Endothelial cell of umbilical vein (primary cell): Measurements from ENCODE around the gene RXYLT1. TPM values are rescaled to one million over a fixed set of nuclear protein-coding genes. Genes with fewer than 3 reads are reported as not detected.

ENCODE experiments used
- BruUV-seq: library from RNA; stranded (reverse); fragments of 400-500 nt; replicated peaks from 2 replicates; lab custom pipeline; 2021; lab: Mats Ljungman, UMichigan
- CTCF ChIA-PET: fragments of 300-600, 350-600 bp; sonication (Branson Sonifier 250); formaldehyde crosslinking; loops from one replicate; lab custom pipeline; 2021; ENCODE audit warnings: antibody characterized with exemption, inconsistent platforms; lab: Charles Lee
- POLR2A ChIA-PET: fragments of 300-600, 350-600 bp; sonication (Branson Sonifier 250); formaldehyde crosslinking; loops from one replicate; lab custom pipeline; 2021; ENCODE audit warnings: antibody characterized with exemption, inconsistent platforms; lab: Charles Lee
- DNase-seq: peaks from one replicate; pipeline ENCODE4 v3.0.0-alpha.2; 2011; ENCODE audit warnings: low read depth, low spot score
- FAIRE-seq: peaks from 2 replicates; lab custom pipeline; 2011; peaks lifted over from hg19 to GRCh38; lab: Jason Lieb, UNC
- H2AFZ ChIP-seq: 2 replicates; pipeline ENCODE4 v1.6.0; 2012; ENCODE audit warnings: low read depth, low read length, control low read depth, inconsistent platforms
- H3K27ac ChIP-seq: 2 replicates; pipeline ENCODE4 v1.5.1; 2011; ENCODE audit warnings: low read depth, mild to moderate bottlenecking, control low read depth, low read length, moderate library complexity; ENCODE audit not compliant: insufficient read depth
- H3K27me3 ChIP-seq, 2 experiments: 2 replicates each; pipeline versions ENCODE4 v1.6.0 to v1.6.1; 2011; ENCODE audit warnings: low read length in 2 of 2, mixed read lengths in 1 of 2; ENCODE audit not compliant: control insufficient read depth in 2 of 2, insufficient read depth in 2 of 2
- H3K36me3 ChIP-seq, 2 experiments: 2 replicates in 1 of 2; 3 replicates in 1 of 2; pipeline ENCODE4 v1.5.1; 2011; ENCODE audit warnings: low read length in 2 of 2, mild to moderate bottlenecking in 1 of 2, moderate library complexity in 1 of 2; ENCODE audit not compliant: control insufficient read depth in 2 of 2, insufficient read depth in 2 of 2; ENCODE audit errors: extremely low read depth in 1 of 2
- H3K4me1 ChIP-seq: 3 replicates; pipeline ENCODE4 v1.5.1; 2011; ENCODE audit warnings: mild to moderate bottlenecking, low read length; ENCODE audit not compliant: control insufficient read depth, insufficient read depth; ENCODE audit errors: extremely low read depth
- H3K4me2 ChIP-seq: 2 replicates; pipeline ENCODE4 v1.6.1; 2011; ENCODE audit warnings: low read length, control low read depth, mixed read lengths; ENCODE audit not compliant: insufficient read depth
- H3K4me3 ChIP-seq, 3 experiments: fragments of 200-600 bp in 1 of 3; sonication (generic), shearing (Covaris generic) in 1 of 3; replicated peaks in 1 of 3; 2 replicates each; pipeline ENCODE4 v1.5.1; 2011 to 2016; ENCODE audit warnings: control low read depth in 3 of 3, low read length in 3 of 3, mild to moderate bottlenecking in 2 of 3, inconsistent platforms in 1 of 3, low read depth in 1 of 3, moderate library complexity in 1 of 3; ENCODE audit not compliant: insufficient read depth in 1 of 3
- H3K79me2 ChIP-seq: 2 replicates; pipeline ENCODE4 v1.6.0; 2012; ENCODE audit warnings: low read length, inconsistent platforms; ENCODE audit not compliant: control insufficient read depth, insufficient read depth
- H3K9ac ChIP-seq: replicated peaks from 2 replicates; pipeline ENCODE3; 2011; ENCODE audit warnings: low read length, control low read depth; ENCODE audit not compliant: insufficient read depth; ENCODE audit errors: extremely low read depth
- H3K9me1 ChIP-seq: replicated peaks from 3 replicates; pipeline ENCODE4 v1.6.0; 2011; ENCODE audit warnings: mild to moderate bottlenecking, low read length; ENCODE audit not compliant: control insufficient read depth, insufficient read depth; ENCODE audit errors: extremely low read depth
- H3K9me3 ChIP-seq: replicated peaks from 2 replicates; pipeline ENCODE4 v1.5.1; 2012; ENCODE audit warnings: low read length, inconsistent platforms; ENCODE audit not compliant: control insufficient read depth, insufficient read depth
- H4K20me1 ChIP-seq: replicated peaks from 2 replicates; pipeline ENCODE3; 2011; ENCODE audit warnings: mild to moderate bottlenecking, low read length; ENCODE audit not compliant: control insufficient read depth, insufficient read depth; ENCODE audit errors: extremely low read depth
- EZH2 ChIP-seq: IDR thresholded peaks from 2 replicates; pipeline ENCODE4 v1.6.1; 2012; ENCODE audit warnings: borderline replicate concordance, low read depth, mild to moderate bottlenecking, moderate library complexity, low read length, inconsistent platforms; ENCODE audit not compliant: severe bottlenecking
- FOS ChIP-seq: IDR thresholded peaks from 2 replicates; pipeline ENCODE4 v1.6.1; 2011; ENCODE audit warnings: mild to moderate bottlenecking, low read length, moderate library complexity, borderline replicate concordance; ENCODE audit not compliant: insufficient read depth
- GATA2 ChIP-seq: IDR thresholded peaks from 2 replicates; pipeline ENCODE4 v1.7.0; 2011; ENCODE audit warnings: low read depth, mild to moderate bottlenecking, moderate library complexity, mixed read lengths, low read length; ENCODE audit not compliant: insufficient read length, insufficient read depth
- JUN ChIP-seq: IDR thresholded peaks from 2 replicates; pipeline ENCODE4 v1.6.1; 2011; ENCODE audit warnings: borderline replicate concordance, low read depth; ENCODE audit not compliant: insufficient read length, insufficient read depth
- MAX ChIP-seq: IDR thresholded peaks from 2 replicates; pipeline ENCODE4 v1.6.1; 2011; ENCODE audit not compliant: insufficient read depth, insufficient read length
- MYC ChIP-seq: IDR thresholded peaks from one replicate; pipeline ENCODE4 v1.6.1; 2011; ENCODE audit warnings: mild to moderate bottlenecking, low read depth, low read length
- POLR2A ChIP-seq: IDR thresholded peaks from 2 replicates; pipeline ENCODE4 v1.6.1; 2012; ENCODE audit warnings: low read depth, mild to moderate bottlenecking, control low read depth, low read length
- POLR2AphosphoS5 ChIP-seq: IDR thresholded peaks from 2 replicates; pipeline ENCODE4 v1.6.1; 2012; ENCODE audit warnings: low read depth, mild to moderate bottlenecking, control low read depth, low read length, moderate library complexity; ENCODE audit not compliant: insufficient read depth
- dilution Hi-C: fragments of 300-500 bp; cut with MboI; formaldehyde crosslinking; loops from one replicate; pipeline ENCODE4 v1.15.0; 2019; ENCODE audit warnings: low sequenced_read_pairs; ENCODE audit not compliant: extremely low pct_ligation_motif_present
- intact Hi-C: fragments of 100-400 bp; cut with micrococcal nuclease; formaldehyde crosslinking; loops from one replicate; pipeline ENCODE4 v1.10.0; 2022
- polyA plus RNA-seq, 4 experiments: library from polyadenylated mRNA; depleted of rRNA in 3 of 4; stranded (reverse) in 3 of 4; unstranded in 1 of 4; fragments of >200 nt; gene quantifications; 2 replicates each; pipeline versions ENCODE4 v1.2.1 to v1.2.3, GENCODE V29; 2011 to 2012; ENCODE audit warnings: missing spikeins in 1 of 4
- total RNA-seq: library from RNA; stranded (reverse); gene quantifications from 2 replicates; pipeline ENCODE4 v1.2.3, GENCODE V29; 2021
- TF ChIP-seq, protein P1 (sequence below), 2 donors: IDR thresholded peaks; 1 replicate in 1 of 2; 2 replicates in 1 of 2; pipeline ENCODE4 v1.5.1; 2011; ENCODE audit warnings: low read length in 2 of 2, mild to moderate bottlenecking in 2 of 2, moderate library complexity in 2 of 2, control low read depth in 1 of 2, inconsistent platforms in 1 of 2, low read depth in 1 of 2; ENCODE audit not compliant: insufficient read depth in 1 of 2; ENCODE audit errors: extremely low read depth in 1 of 2

The RXYLT1 gene
- total and polyA plus RNA-seq, 2 donors (not counting 3 experiments of a cell fraction or from before 2014, with no cell fraction given), result 8.1 to 13.1 TPM

DNA sequence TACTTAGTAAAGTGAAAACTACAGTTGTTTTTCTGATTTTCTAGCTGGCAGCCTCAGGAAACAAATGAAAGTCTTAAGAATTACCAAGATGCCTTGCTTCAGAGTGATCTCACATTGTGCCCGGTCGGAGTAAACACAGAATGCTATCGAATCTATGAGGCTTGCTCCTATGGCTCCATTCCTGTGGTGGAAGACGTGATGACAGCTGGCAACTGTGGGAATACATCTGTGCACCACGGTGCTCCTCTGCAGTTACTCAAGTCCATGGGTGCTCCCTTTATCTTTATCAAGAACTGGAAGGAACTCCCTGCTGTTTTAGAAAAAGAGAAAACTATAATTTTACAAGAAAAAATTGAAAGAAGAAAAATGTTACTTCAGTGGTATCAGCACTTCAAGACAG, 28.9 kb downstream of the RXYLT1 start:
- H3K9me1 ChIP-seq, result no peaks in the 10 kb centered on the region
- H3K9me3 ChIP-seq, result no peaks in the 10 kb centered on the region
- FAIRE-seq (no peak), DNase-seq (no peak)
- no peak overlapping the region for H3K4me2 ChIP-seq
- POLR2A ChIA-PET, result no interaction called here
- CTCF ChIA-PET, result interaction anchor here (2.1 kb wide), 1 partner anchor 14 kb away, joined by 5 read pairs; no protein-coding TSS in a partner anchor
- H3K27ac ChIP-seq, result no peak overlapping the region
- no peaks in the 10 kb centered on the region for H3K4me1 ChIP-seq
- H3K36me3 ChIP-seq, result peaks cover 1 to 3% of the 10 kb centered on the region in 2 experiments
- dilution Hi-C loops, result no loop called here
- no TSS peak for BruUV-seq
- no peaks in the 10 kb centered on the region for H4K20me1 ChIP-seq
- H3K4me3 ChIP-seq, result no peak overlapping the region
- TF ChIP-seq MAX (no peak), GATA2 (no peak), POLR2AphosphoS5 (no peak), JUN (no peak), EZH2 (no peak), POLR2A (no peak), MYC (no peak), FOS (no peak)
- TF ChIP-seq, protein P1, sequence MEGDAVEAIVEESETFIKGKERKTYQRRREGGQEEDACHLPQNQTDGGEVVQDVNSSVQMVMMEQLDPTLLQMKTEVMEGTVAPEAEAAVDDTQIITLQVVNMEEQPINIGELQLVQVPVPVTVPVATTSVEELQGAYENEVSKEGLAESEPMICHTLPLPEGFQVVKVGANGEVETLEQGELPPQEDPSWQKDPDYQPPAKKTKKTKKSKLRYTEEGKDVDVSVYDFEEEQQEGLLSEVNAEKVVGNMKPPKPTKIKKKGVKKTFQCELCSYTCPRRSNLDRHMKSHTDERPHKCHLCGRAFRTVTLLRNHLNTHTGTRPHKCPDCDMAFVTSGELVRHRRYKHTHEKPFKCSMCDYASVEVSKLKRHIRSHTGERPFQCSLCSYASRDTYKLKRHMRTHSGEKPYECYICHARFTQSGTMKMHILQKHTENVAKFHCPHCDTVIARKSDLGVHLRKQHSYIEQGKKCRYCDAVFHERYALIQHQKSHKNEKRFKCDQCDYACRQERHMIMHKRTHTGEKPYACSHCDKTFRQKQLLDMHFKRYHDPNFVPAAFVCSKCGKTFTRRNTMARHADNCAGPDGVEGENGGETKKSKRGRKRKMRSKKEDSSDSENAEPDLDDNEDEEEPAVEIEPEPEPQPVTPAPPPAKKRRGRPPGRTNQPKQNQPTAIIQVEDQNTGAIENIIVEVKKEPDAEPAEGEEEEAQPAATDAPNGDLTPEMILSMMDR (IDR thresholded peaks at IDR 0.05; ENCODE audit: extremely low read depth in 1 of 2, insufficient read depth in 1 of 2, low read depth in 1 of 2, low read length in 2 of 2), result no peak
- H3K9ac ChIP-seq, result no peak overlapping the region
- no peak overlapping the region for H2AFZ ChIP-seq
- intact Hi-C loops, result no loop called here
- H3K27me3 ChIP-seq, result no peaks in the 10 kb centered on the region
- H3K79me2 ChIP-seq, result no peaks in the 10 kb centered on the region
